B cell (primary cell): ENCODE data around the gene CENPF.

ENCODE experiments used
- EZH2 ChIP-seq: IDR thresholded peaks from 2 replicates; pipeline ENCODE4 v1.6.1; 2012; ENCODE audit warnings: borderline replicate concordance, low read depth, mild to moderate bottlenecking, moderate library complexity, low read length; ENCODE audit not compliant: insufficient read depth, poor library complexity, severe bottlenecking
- TF ChIP-seq, protein P1 (sequence below): fragments of 200-600 bp; IDR thresholded peaks from one replicate; pipeline ENCODE4 v1.8.0; 2022; ENCODE audit warnings: antibody characterized with exemption, mild to moderate bottlenecking

DNA sequence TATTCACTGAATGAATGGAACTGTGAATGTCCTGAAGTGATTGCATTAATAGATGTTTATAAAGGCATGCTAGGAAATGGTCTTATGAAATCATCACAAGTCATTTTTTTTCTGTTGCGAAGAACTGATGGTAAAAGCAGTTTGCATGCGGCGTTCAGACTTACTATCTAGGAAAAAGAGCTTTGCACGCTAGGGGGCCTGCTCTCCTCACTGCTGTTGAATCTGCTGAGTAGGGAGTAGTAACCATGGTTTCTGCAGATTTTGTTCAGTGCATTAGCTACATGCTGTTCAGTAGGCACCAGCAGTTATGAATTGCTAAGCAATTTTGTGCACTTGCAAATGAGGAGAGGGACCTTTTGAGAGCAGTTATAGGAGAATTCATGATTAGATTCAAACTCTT, 57.9 kb downstream of the CENPF start:
- TF ChIP-seq, protein P1, sequence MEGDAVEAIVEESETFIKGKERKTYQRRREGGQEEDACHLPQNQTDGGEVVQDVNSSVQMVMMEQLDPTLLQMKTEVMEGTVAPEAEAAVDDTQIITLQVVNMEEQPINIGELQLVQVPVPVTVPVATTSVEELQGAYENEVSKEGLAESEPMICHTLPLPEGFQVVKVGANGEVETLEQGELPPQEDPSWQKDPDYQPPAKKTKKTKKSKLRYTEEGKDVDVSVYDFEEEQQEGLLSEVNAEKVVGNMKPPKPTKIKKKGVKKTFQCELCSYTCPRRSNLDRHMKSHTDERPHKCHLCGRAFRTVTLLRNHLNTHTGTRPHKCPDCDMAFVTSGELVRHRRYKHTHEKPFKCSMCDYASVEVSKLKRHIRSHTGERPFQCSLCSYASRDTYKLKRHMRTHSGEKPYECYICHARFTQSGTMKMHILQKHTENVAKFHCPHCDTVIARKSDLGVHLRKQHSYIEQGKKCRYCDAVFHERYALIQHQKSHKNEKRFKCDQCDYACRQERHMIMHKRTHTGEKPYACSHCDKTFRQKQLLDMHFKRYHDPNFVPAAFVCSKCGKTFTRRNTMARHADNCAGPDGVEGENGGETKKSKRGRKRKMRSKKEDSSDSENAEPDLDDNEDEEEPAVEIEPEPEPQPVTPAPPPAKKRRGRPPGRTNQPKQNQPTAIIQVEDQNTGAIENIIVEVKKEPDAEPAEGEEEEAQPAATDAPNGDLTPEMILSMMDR, result no peak
- no peak for TF ChIP-seq EZH2
